ENCODE data around the gene PODN.

PODN gene

DNA sequence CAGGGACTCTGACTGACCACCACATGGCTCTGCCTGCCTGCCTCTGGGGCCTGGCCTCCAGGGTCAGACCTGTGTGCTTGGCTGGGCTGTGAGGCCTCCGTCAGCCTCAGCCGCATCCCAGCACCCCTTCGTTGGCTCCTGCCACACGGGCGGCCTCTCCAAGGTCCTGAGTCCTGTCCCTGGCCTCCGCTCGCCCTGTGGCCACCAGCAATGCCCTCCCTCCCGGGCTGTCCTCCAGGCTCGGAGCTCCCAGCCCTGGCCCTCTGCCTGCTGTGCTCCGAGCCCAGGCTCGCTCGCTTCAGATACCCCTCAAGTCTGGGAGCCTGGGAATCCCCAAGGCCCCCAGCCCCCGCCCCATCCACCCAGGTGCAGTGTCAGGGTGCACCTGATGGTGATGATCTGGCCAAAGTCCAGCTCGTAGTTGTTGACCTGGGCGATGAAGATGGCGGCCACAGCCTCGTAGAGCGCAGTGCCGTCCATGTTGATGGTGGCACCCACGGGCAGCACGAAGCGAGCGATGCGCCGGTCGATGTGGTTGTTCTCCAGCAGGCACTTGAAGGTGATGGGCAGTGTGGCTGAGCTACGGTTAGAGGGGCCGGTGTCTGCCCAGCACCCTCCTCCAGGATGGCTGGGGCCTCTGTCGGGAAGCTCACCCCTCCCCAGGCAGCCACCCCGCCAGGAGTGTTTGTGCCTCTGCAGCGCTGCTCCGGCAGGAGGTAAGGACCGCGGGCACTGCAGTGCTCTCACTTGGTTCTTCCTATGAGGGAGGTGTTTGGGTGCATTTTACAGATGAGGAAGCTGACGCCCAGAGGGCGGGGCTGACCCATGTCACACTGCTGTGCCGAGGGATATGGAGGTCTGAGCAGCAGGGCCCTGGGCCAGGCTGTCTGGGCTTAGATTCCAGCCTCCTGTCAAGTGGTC is 28.5 kb downstream of the PODN start:
- DNase-seq (ENCODE audit: low spot score): no peak

DNA sequence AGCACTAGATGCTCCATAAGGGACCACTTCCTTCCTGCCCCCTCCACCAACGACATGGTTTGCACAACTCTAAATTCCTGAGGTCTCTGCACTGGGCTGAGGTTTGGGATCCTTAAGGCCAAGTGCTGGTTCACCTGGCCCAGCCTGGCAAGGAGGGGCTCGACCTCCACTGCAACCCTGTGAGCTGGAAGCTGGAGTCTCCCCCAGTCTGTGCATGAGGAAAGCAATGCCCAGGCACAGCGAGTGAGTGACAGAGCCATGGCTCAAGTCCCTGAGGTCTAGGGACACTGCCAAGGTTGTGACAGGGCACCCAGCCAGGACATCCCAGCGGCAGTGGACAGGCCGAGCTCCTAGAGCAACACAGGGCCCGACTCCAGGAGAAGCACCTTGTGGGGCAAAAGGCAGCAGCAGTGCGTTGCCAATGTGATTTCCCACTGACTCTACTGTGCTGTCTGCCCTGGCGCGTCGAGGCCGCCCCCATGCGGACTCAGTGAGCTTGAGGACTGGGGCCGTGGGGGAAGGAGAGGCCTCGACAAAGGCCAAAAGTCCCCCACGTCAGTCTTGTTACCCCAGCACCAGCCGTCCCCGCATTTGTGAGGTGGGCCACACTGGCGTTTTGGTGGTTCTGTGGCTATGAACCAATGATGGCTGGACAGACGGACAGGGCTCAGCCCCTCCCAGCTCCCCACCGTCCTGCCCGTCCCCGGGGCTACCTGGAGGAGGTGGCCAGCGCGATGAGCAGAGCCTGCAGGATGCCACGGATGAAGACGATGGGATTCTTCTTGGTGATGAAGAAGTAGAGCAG is 30.0 kb downstream of the PODN start:
- no peak for DNase-seq (ENCODE audit: low spot score)

DNA sequence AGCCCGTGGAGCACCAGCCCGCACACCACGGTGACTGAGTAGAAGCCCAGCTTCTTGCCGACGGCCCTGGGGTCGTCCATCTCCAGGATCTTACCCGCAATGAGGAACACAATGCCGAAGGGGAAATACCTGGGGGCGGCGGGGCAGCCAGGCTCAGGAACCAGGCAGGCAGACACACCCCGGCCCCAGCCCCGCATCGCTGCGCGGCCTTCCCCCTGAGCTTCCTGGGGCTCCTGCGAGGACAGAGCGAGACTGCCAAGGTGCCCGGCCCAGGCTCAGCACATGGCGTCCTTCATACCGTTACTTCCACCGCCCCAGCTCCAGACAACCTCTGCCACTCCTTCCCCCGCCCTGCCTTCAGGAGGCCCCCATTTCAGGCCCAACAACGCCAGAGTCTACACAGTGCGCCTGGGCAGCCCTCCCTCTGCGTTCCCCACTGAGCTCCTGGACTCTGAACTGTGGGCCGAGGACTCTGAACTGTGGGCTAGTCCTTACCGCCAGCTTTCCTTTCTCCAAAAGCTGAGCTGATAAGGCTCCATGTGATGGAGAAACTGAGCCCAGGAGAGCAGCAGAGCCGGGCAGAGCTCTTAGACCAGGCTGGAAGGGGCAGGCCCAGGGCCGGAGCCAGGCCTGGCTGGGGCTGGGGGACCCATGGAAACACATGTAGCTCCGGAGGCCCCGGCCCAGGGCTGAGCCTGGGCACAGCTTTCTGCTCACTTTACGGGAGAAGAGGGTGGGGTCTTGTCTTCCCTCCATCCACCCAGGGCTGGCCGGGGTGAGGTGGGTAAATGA is 30.8 kb downstream of the PODN start:
- no peak for DNase-seq (ENCODE audit: low spot score)

DNA sequence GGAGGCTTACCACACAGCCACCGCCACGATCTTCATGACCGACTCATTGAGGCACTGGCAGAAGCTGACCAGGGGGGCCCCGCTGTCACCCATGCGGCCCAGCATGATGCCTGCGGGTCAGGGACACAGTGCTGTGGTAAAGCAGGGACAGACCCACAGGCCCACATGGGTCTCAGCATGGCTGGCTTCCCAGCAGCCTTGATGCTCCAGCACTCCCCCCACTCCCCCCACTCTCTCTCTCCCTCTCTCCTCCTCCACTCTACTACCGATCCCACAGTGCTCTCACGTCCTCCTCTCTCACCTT is 31.4 kb downstream of the PODN start:
- no peak for DNase-seq (ENCODE audit: low spot score)

DNA sequence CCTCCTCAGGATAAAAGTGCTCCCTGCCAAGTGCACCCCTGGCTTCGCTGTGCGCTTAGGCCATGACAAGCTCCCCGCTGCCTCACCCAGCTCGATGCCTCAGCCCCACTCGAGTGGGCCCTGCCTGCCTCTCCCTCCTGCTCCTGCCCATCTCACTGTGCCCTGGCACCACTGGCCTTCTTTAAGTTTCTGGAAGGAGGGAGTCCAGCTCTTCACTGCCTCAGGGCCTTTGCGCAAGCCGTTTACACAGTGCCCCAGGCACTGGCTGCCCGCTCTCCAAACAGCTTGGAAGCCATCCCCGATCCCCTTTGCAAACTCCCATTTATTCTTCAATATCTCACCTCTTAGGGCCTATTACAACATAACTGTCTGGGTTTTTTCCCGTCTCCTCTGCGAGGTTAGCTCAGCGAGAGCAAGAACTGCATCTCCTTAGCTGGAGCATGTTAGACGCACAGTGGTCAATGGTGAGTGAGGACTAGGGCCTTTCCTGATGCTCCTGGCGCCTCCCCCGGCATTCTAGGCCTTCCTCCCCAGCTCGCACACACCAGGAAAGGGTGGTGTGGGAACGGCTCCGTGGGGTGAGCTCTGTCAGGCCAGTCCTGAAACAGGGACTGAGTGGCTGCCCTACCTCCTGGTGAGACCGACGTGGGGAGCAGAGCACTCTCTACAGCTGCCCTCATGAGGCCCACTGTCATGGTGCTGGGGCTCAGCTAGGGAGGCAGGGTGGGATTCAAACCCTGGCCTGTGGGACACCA is 31.9 kb downstream of the PODN start:
- no peak for DNase-seq (ENCODE audit: low spot score)

DNA sequence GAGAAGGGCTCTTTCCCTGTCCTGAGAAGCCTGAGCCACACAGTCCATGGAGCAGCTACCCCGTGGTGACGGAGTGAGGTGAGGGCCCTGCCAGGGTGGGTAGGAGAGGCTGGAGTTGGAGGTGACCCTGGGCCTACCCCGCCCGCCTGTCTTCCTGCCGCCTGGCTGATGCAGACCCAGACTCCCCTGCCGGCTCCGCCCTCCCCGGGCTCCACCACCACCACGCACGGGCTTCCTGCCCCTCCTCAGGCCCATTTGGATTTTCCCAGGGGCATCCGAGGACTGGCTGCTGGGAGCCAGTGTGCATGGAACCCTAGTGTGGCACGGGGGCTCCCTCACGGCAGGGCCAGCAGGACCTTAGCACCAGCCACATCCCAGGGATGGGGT is 32.5 kb downstream of the PODN start:
- no peak for DNase-seq (ENCODE audit: low spot score)

DNA sequence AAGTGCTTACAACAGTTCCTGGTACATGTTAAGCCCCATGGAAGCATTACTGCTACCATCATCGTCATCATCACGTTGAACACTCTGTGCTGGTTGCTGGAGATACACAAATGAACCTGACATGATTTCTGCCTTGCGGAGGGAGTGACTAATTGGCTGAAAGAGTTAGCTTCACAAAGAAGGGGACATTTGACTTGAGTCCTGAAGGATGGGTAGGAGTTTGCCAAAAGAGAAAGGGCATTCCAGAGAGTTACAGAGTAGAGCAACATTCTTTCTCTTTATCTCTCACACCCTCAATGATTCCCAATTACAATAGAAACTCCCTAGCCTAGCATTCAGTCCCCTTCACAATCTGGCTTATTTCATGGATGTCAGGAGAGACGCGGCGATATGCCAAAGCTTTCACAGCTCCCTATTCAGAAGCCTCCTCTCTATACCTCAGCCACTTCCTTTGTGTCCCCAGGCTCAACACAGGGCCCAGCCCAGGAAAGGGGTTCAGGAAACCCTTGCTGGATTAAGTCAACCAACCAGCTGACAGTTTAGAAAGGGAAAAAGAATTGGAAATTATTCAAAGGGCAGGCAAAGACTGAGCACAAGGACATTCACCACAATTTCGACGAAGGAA is 42.4 kb downstream of the PODN start:
- DNase-seq (ENCODE audit: low spot score): no peak

DNA sequence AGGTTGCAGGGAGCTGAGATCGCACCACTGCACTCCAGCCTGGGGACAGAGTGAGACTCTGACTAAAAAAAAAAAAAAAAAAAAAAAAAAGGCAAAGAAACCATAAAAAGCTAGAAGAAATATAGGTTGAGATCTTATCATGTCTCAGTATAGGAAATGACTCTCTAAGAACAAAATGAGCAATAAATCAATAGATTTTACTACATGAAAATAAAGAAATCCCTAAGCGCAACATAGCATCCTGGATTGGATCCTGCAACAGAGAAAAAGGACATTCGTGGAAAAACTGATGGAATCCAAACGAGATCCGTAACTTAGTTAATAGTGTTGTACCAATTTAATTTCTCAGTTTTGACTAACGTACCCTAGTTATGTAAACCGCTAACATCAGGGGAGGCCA is 45.1 kb downstream of the PODN start:
- no peak for DNase-seq (ENCODE audit: low spot score)

DNA sequence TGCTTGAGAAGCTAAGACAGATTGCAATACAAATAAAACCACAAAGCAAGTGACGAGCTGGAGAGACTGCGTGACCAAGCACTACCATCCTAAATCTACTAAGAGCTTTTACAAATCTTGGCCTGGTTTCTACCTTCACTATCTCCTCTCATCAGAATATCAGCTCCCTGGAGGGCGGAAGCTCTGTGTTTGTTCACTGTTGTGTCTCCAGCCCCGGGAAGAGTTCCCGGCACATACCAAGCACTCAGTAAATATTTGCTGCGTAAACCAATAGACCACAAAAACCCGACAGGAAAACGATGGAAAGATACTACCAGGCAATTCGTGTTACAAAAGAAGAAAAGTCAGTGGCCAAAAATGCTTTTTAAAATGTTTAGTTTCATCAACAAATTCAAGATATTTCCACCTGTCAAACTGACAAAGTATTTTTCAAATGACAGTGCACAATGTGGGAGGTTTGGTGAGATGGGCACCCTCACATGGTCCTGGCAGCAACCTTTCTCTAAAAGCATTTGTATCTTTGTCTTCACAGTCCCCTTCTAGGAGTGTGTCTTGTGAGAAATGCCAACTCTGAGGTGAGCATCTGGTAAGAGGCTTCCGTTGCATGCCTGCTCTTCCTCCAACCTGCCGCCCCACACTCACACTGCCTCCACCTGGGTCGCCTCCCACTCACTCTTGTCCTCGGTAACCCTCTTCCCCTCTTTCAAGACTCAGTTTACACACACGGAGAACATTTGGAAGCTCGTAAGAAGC is 45.7 kb downstream of the PODN start:
- DNase-seq (ENCODE audit: low spot score): no peak

DNA sequence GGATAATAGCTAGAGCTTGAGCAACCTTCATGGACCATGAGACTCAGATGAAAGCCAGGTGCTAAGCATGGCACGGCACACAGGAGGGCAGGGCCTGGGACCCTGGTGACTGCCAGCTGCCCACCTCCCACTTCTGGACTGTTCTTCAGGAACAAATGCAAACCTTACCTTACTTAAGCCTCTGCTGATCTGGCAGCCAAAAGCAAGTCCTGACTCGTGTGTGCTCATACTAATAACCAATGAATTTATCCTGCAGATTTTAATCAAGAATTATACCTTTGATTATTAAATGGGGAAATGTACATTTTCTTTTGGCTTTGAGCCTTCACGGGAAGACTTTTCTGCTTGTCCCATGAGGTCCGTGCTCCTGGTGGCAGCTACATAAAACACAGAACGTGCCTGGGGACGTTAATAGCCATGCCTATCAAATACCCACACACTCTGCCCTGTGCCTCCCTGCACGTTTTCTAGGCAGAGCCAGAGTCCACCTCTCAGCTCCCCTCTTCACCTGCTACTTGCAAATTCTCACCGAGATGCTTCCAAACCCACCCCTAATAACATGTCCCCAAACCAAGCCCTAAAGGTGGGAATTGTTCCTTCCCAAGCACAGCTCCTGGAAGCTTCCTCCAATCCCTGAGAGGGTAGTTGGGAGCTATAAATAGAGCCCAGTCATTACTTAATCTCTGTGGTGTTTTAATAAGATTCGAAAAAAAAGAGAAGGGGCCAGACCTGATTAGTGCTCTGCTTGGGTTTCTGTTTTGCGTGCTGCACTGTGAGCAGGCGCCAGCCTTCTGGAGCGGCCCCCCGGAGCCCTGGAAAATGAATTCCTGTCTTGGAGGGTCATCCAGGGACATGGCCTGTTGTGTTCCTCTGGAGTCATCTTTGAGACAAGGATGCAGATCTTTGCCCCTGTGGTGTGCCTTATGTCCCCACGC is 46.9 kb downstream of the PODN start:
- DNase-seq (ENCODE audit: low spot score): no peak

DNA sequence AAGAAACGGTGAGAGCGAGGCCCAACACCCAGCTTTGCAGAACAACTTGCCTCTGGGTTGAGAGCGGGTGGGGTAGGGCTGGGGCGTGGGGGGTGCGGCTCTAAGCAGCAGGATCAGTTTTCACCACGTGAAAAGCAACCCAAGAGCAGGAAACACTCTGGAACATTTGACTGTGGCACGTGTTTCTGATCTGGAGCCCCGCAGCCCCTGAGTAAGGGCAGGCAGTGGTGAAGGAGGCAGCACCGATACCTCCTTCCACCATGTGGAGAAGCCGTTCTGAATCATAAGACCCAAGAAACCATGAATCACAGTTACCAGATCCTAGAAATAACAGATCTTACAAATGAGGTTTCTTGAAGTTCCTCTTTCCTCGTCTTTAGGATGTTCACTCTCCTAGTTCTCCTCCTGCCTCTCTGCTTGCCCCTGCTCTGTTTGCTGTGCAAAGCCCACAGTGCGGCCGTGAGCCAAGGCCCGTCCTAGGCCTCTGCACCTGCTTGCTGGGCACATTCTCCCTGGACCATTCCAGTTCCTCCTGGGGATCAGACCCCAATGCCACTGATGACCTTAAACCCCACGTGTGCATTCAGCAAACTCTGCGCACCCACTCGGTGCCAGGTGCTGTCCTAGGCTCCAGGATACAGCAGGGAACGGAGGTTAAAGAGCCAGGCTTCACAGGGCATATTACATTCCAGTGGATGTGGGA is 48.5 kb downstream of the PODN start:
- no peak for DNase-seq (ENCODE audit: low spot score)

DNA sequence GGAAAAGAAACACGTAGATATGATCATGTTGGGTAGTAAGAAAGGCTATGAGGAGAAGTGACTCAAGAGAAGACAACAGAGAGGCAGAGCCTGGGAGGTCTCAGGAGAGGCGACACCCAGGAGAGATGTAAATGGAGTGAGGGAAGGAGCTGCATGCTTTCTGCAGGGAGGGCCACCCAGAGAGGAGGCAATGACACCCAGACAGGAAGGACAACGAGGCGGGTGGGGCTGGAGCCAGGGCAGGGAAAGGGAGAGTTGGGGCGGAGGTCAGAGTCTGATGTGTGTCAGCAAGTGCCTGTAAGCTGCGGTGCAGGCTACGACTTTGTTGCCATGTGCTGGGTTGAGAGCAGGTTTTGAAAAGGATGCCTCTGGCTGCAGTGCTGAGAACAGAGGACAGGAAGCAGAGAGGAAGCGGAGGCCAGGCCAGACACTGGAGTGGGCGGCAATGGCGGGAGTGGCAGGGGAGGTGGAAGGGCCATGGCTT is 49.1 kb downstream of the PODN start:
- no peak for DNase-seq (ENCODE audit: low spot score)

DNA sequence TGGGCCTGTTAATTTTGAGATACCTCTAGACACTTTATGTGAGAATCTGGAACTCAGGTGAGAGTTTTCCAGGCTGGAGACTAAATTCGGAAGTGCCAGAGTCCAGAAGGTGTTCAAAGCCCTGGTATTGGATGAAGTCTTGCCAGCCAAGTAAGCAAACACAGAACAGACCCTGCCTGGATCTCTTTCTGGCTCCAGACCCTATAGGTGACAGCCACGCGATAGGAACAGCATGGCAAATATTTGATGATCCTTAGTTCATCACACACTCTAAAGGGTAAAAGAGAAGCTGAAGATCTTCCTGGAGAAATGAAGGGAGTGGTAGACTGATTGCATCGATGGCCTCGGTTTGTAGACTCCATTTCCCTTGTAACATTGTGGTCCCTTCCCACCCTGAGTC is 49.7 kb downstream of the PODN start:
- DNase-seq (ENCODE audit: low spot score): no peak

DNA sequence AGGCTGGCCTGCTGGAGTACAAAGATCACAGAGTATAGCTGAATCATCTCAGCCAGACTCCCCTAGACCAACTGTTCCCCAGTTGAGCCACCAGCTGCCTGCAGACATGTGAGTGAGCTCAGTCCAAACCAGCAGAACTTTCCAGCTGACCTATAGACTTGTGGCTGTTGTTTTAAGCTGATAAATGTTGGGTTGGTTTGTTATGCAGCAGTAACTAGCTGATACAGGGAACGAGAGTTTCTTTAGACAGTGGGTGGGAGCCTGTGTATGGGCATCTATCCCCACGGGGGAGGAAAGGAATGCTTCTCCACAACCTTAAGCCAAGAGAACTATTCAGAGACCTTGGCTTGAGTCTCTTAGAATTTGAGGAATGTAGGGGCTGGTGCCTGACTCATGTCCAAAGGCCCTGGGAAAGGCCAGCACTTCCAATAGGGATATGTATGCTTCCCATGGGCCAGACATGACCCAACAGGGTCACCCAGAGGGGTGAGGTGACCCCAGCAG is 50.3 kb downstream of the PODN start:
- no peak for DNase-seq (ENCODE audit: low spot score)

DNA sequence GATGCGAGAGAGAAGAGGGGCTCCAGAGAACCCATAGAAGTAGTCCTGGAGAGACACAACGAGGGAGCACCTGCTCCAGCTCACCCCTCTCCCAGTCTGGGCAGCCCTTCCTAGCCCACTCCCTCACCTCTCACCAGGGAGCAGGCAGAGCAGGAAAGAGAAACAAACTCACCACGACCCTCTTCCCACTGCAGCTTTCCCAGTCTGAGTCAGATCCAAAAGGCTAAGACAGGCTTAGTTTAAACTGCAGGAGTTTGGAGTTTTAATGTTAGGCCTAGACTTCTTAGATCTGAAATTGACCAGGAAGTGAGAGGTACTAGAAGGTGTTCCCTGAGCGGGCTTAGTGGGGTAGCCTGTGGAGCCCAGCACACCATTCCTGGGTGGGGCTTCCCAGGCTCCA is 50.8 kb downstream of the PODN start:
- no peak for DNase-seq (ENCODE audit: low spot score)

DNA sequence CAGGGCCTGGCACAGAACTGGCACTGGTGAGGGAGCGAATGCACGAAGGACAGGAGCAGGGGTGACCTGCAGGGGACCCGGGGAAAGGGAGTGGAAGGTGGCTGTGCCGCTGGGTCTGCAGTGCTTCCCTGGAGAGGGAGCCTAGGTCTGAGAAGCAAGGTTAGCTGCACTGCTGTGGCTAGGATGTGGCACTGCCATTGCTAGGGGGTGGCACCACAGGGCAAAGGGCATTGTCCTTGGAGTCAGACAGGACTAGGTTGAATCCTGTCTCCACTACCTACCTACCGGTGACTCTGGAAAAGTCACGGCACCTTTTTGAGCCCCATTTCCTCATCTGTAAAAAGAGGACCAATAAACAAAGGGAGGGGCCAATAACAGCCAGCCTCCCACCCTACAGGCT is 52.1 kb downstream of the PODN start:
- no peak for DNase-seq (ENCODE audit: low spot score)

DNA sequence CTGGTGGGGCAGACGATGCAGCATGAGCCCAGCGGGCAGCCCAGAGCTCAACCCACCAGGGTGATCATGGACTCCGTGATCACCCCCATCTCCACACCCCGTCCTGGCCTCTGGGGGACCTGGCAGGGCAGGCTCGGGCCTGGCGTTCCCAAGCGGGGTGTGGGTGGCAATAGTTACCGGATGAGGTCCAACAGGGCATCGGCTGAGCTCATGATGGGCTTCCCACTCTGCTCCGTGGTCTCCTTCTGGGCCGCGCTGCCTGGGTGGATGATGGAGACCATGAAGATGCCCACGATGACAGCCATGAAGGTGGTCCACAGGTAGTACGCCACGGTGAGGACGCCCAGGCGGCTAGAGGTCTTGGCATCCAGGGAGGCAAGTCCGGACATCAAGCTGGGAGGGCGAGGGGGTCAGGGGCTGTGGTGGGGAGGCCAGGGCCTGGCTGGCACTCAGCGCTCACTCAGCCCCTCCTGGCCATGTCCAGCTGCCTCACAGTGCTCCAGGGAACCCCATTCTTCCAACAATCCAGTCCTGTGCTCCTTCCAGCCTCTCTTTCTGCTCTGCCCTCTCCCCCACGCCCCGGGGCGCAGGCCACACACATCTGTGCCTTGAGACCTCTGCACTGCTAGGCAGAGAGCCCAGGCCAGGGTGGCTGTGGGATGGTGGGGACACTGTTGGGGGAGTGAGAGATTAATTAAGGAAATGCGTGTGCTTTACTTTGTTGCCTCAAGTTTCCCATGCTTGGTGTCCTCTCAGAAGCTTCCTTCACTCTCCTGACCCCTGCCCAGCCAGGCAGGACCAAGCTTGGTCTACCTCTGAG is 52.8 kb downstream of the PODN start:
- no peak for DNase-seq (ENCODE audit: low spot score)
